A549 (cell line): ENCODE results near the gene OMD. TPM values are rescaled to one million over a fixed set of nuclear protein-coding genes. Genes with fewer than 3 reads are reported as not detected.
A peak's percentile ranks its signal among the peaks of the same experiment; 100 is the strongest.

ENCODE experiments used
- ATAC-seq, 2 experiments: fragments of 200-7000 bp in 1 of 2; fragments of >200 bp in 1 of 2; cut with Nextera tagmentation in 1 of 2; cut with Tn5 transposase in 1 of 2; 3 replicates each; pipeline versions ENCODE4 v1.8.0 to v1.9.1; 2018 to 2020; ENCODE audit warnings: mild to moderate bottlenecking in 1 of 2, moderate library complexity in 1 of 2
- CTCF ChIA-PET: fragments of 300-600 bp; sonication (Branson Sonifier 250); formaldehyde crosslinking; extraction: SDS; loops from one replicate; lab custom pipeline; 2021; ENCODE audit warnings: antibody characterized with exemption, inconsistent platforms; lab: Yijun Ruan, JAX
- POLR2A ChIA-PET: fragments of 350-600 bp; formaldehyde crosslinking; extraction: SDS; loops from one replicate; lab custom pipeline; 2021; ENCODE audit warnings: antibody characterized with exemption, inconsistent platforms; lab: Yijun Ruan, JAX
- DNase-seq, 2 experiments: peaks; one replicate each; pipeline versions ENCODE4 v3.0.0 to v3.0.0-alpha.2; 2011 to 2016; ENCODE audit warnings: low read depth in 1 of 2, low spot score in 1 of 2
- FAIRE-seq: peaks from 2 replicates; lab custom pipeline; 2011; peaks lifted over from hg19 to GRCh38; lab: Jason Lieb, UNC
- H3K27ac ChIP-seq, 2 experiments: fragments of >200 bp; sonication (Bioruptor Twin); formaldehyde crosslinking; 3 replicates each; pipeline ENCODE4 v1.5.1; 2016 to 2017
- H3K4me1 ChIP-seq: fragments of >200 bp; sonication (Bioruptor Twin); formaldehyde crosslinking; 3 replicates; pipeline ENCODE4 v1.6.1; 2016
- H3K4me2 ChIP-seq: fragments of >200 bp; sonication (Bioruptor Twin); formaldehyde crosslinking; 3 replicates; pipeline ENCODE4 v1.6.1; 2016
- H3K4me3 ChIP-seq: fragments of >200 bp; sonication (Bioruptor Twin); formaldehyde crosslinking; 3 replicates; pipeline ENCODE4 v1.5.1; 2016
- H3K9me3 ChIP-seq: fragments of >200 bp; sonication (Bioruptor Twin); formaldehyde crosslinking; 3 replicates; pipeline ENCODE4 v1.6.1; 2016
- BHLHE40 ChIP-seq: IDR thresholded peaks from 2 replicates; pipeline ENCODE4 v1.6.1; 2012; ENCODE audit warnings: low read depth, low read length, inconsistent platforms
- CBX8 ChIP-seq: fragments of 200-600 bp; sonication (generic); IDR thresholded peaks from 2 replicates; pipeline ENCODE4 v1.6.1; 2016
- CEBPB ChIP-seq, 2 experiments: fragments of >200 bp in 1 of 2; sonication (Bioruptor Twin) in 1 of 2; formaldehyde crosslinking in 1 of 2; IDR thresholded peaks; 2 replicates each; pipeline ENCODE4 v1.6.1; 2012 to 2016
- CHD4 ChIP-seq: fragments of 200-600 bp; sonication (generic); IDR thresholded peaks from 2 replicates; pipeline ENCODE4 v1.6.1; 2016; ENCODE audit warnings: antibody characterized with exemption, mild to moderate bottlenecking, borderline replicate concordance
- EHMT2 ChIP-seq: fragments of 200-600 bp; sonication (generic); IDR thresholded peaks from 2 replicates; pipeline ENCODE4 v1.6.1; 2016; ENCODE audit warnings: antibody characterized with exemption, low read depth, mild to moderate bottlenecking, moderate library complexity
- ESRRA ChIP-seq: fragments of 150-350 bp; IDR thresholded peaks from 2 replicates; pipeline ENCODE4 v1.6.1; 2014; ENCODE audit warnings: mild to moderate bottlenecking, low read length, borderline replicate concordance
- FOSL2 ChIP-seq, 2 experiments: fragments of 450-650 bp in 1 of 2; fragments of >200 bp in 1 of 2; sonication (Bioruptor Twin) in 1 of 2; formaldehyde crosslinking; IDR thresholded peaks; 2 replicates each; pipeline versions ENCODE4 v1.5.0 to v1.6.1; 2016 to 2020; ENCODE audit warnings: mild to moderate bottlenecking in 1 of 2, moderate library complexity in 1 of 2
- FOXS1 ChIP-seq: fragments of 250-450 bp; sonication (Bioruptor Pico); IDR thresholded peaks from 2 replicates; pipeline ENCODE4 v1.5.0; 2020; ENCODE audit warnings: mild to moderate bottlenecking, moderate library complexity
- HDAC2 ChIP-seq: fragments of 200-600 bp; sonication (generic); IDR thresholded peaks from 2 replicates; pipeline ENCODE4 v1.6.1; 2016
- HOXA7 ChIP-seq: fragments of 250-450 bp; sonication (Bioruptor Pico); IDR thresholded peaks from 2 replicates; pipeline ENCODE4 v1.5.0; 2020; ENCODE audit warnings: mild to moderate bottlenecking, moderate library complexity
- JUN ChIP-seq, 2 experiments: fragments of >200 bp; sonication (Bioruptor Twin); formaldehyde crosslinking; IDR thresholded peaks; 2 replicates in 1 of 2; 3 replicates in 1 of 2; pipeline ENCODE4 v1.6.1; 2016 to 2017
- KDM1A ChIP-seq: fragments of 200-600 bp; sonication (generic); IDR thresholded peaks from 2 replicates; pipeline ENCODE4 v1.6.1; 2016; ENCODE audit warnings: low read depth, mild to moderate bottlenecking
- KDM5A ChIP-seq: fragments of 200-600 bp; sonication (generic); IDR thresholded peaks from 2 replicates; pipeline ENCODE4 v1.6.1; 2016; ENCODE audit warnings: antibody characterized with exemption, mild to moderate bottlenecking
- NPAS2 ChIP-seq: fragments of 250-450 bp; sonication (Bioruptor Pico); IDR thresholded peaks from 2 replicates; pipeline ENCODE4 v1.8.0; 2022; ENCODE audit warnings: mild to moderate bottlenecking, moderate library complexity, borderline replicate concordance
- PHF8 ChIP-seq: fragments of 200-600 bp; sonication (generic); IDR thresholded peaks from 2 replicates; pipeline ENCODE4 v1.6.1; 2016; ENCODE audit warnings: low read depth, mild to moderate bottlenecking, antibody characterized with exemption, moderate library complexity, borderline replicate concordance
- POLR2AphosphoS2 ChIP-seq: conservative IDR thresholded peaks from 2 replicates; pipeline ENCODE4 v1.6.1; 2012; ENCODE audit warnings: low read length, improper control_type of control experiment, inconsistent platforms
- RARB ChIP-seq: fragments of 250-450 bp; sonication (Bioruptor Pico); IDR thresholded peaks from 2 replicates; pipeline ENCODE4 v1.8.0; 2021; ENCODE audit warnings: mild to moderate bottlenecking, moderate library complexity
- RFX5 ChIP-seq: fragments of 450-650 bp; IDR thresholded peaks from 2 replicates; pipeline ENCODE4 v1.7.1; 2014; ENCODE audit warnings: antibody characterized with exemption, mild to moderate bottlenecking, moderate library complexity
- SMC3 ChIP-seq: fragments of >200 bp; sonication (Bioruptor Twin); formaldehyde crosslinking; IDR thresholded peaks from 3 replicates; pipeline ENCODE4 v1.6.1; 2018; ENCODE audit warnings: inconsistent platforms
- TP53 ChIP-seq: fragments of 250-450 bp; sonication (Bioruptor Pico); IDR thresholded peaks from 2 replicates; pipeline ENCODE4 v1.5.0; 2021; ENCODE audit warnings: mild to moderate bottlenecking, moderate library complexity
- ZFP36 ChIP-seq: fragments of 450-650 bp; IDR thresholded peaks from 2 replicates; pipeline ENCODE4 v1.6.1; 2014; ENCODE audit warnings: borderline replicate concordance; ENCODE audit not compliant: partially characterized antibody
- ZNF302 ChIP-seq: fragments of 250-450 bp; sonication (Bioruptor Pico); IDR thresholded peaks from 2 replicates; pipeline ENCODE4 v1.9.0; 2021; ENCODE audit warnings: inconsistent platforms, mild to moderate bottlenecking, moderate library complexity
- WGBS: methylation state at CpG from one replicate; pipeline ENCODE4 v1.1.6; 2017; ENCODE audit errors: missing lambda C conversion rate; 5-methylcytosine and 5-hydroxymethylcytosine counted together
- polyA plus RNA-seq, 4 experiments: library from polyadenylated mRNA; depleted of rRNA in 3 of 4; stranded (reverse); fragments of >200 nt; fragmentation: RNase III in 1 of 4; extraction: RNeasy Plus Mini Kit Qiagen cat#74134 plus additional on column Dnase treatment in 1 of 4; gene quantifications; 2 replicates in 3 of 4; 3 replicates in 1 of 4; pipeline ENCODE4 v1.2.3, GENCODE V29; 2011 to 2017
- TF ChIP-seq, protein P1 (sequence below): fragments of 250-450 bp; sonication (Bioruptor Pico); IDR thresholded peaks from 2 replicates; pipeline ENCODE4 v1.5.0; 2021; ENCODE audit warnings: mild to moderate bottlenecking, moderate library complexity, borderline replicate concordance
- TF ChIP-seq, protein P2 (sequence below): fragments of 250-450 bp; sonication (Bioruptor Pico); IDR thresholded peaks from 2 replicates; pipeline ENCODE4 v1.5.0; 2020; ENCODE audit warnings: low read depth, mild to moderate bottlenecking, moderate library complexity
- TF ChIP-seq, protein P3 (sequence below): fragments of >200 bp; sonication (Bioruptor Twin); formaldehyde crosslinking; IDR thresholded peaks from 3 replicates; pipeline ENCODE4 v1.5.1; 2016

Gene OMD
- polyA plus RNA-seq, 2 of the 4 experiments (the other 2 are of a cell fraction), result not detected

DNA sequence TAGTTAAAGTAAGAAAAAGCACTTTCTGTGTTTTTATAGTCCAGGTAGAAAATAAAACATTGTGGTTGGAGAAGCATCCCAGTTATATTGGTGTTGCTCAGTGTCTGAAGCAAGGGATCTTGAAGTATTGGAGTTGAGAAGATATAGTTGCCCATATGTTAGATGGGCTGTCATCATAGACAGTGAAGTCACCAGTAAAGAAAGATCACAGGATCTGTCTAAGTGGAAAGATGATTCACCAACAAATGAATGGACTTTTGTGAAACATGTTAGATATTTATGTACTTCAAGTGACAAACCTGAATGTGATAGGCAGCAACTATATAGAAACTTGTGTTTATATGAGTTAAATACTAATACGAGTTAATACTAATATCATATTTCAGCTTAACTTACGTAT is 31.6 kb downstream of the OMD start:
- no peak overlapping the region for H3K4me2 ChIP-seq

DNA sequence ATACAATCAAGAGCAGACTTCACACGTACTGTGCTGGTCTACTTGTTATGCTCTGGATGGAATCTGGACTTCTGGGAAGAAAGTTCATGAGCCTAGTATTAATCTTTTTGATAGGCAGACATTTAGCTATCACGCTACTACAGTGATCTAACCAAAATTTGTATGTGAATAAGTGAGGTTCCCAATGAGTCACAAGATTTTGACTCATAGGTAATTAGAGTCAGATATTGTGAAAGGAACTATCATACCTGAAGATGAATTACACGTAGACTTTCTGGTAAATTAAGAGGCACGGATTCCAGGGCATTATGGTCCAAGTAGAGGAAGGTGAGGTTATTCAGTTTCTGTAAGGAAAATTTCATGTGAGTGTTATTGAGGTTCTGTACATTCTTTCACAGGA is 38.3 kb downstream of the OMD start:
- no peak for ATAC-seq
- WGBS, result 89% methylated on average over 4 of the region's 4 CpGs
- CTCF ChIA-PET, result interaction anchor here (0.6 to 2.1 kb wide), 2 partner anchors 9 to 66 kb away, joined by 5 to 6 read pairs; no protein-coding TSS in a partner anchor
- no peak for FAIRE-seq
- no peak for TF ChIP-seq EHMT2
- TF ChIP-seq ZNF302 (CRISPR knock-in tag), result no peak
- TF ChIP-seq, protein P1, sequence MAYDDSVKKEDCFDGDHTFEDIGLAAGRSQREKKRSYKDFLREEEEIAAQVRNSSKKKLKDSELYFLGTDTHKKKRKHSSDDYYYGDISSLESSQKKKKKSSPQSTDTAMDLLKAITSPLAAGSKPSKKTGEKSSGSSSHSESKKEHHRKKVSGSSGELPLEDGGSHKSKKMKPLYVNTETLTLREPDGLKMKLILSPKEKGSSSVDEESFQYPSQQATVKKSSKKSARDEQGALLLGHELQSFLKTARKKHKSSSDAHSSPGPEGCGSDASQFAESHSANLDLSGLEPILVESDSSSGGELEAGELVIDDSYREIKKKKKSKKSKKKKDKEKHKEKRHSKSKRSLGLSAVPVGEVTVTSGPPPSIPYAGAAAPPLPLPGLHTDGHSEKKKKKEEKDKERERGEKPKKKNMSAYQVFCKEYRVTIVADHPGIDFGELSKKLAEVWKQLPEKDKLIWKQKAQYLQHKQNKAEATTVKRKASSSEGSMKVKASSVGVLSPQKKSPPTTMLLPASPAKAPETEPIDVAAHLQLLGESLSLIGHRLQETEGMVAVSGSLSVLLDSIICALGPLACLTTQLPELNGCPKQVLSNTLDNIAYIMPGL (CRISPR knock-in tag), result no peak
- TF ChIP-seq FOSL2 (IDR thresholded peaks at IDR 0.05), result no peak
- peak; percentile 38; the same call in 1 of the 2 replicates for TF ChIP-seq FOSL2 (CRISPR knock-in tag; IDR thresholded peaks at IDR 0.05)
- no peak for TF ChIP-seq POLR2AphosphoS2
- TF ChIP-seq, all 56 proteins: peak for 1
- POLR2A ChIA-PET, result no interaction called here
- DNase-seq, result no peak
- no peak overlapping the region for H3K4me3 ChIP-seq
- no peaks in the 10 kb centered on the region for H3K9me3 ChIP-seq
- peaks cover 16% of the 10 kb centered on the region; the same call in 2 of the 3 replicates for H3K4me1 ChIP-seq
- H3K4me2 ChIP-seq, result no peak overlapping the region
- H3K27ac ChIP-seq, result no peak overlapping the region

More for the DNA sequence above, 31.6 kb downstream of the OMD start:
- WGBS, result 84% methylated on average over 2 of the region's 2 CpGs
- H3K9me3 ChIP-seq, result no peaks in the 10 kb centered on the region
- DNase-seq (no peak), ATAC-seq (no peak), FAIRE-seq (peak; percentile 32)
- H3K4me3 ChIP-seq, result no peak overlapping the region
- ChIA-PET CTCF (no interaction called here), POLR2A (no interaction called here)
- TF ChIP-seq FOXS1 (CRISPR knock-in tag) (no peak), TP53 (CRISPR knock-in tag) (no peak), NPAS2 (CRISPR knock-in tag) (no peak), KDM1A (no peak), ZFP36 (no peak), CBX8 (no peak), EHMT2 (no peak), JUN (IDR thresholded peaks at IDR 0.05) (no peak), RFX5 (no peak), HDAC2 (no peak), CHD4 (no peak), RARB (CRISPR knock-in tag) (no peak), ESRRA (no peak), BHLHE40 (no peak), SMC3 (no peak), CEBPB (IDR thresholded peaks at IDR 0.05) (no peak)
- TF ChIP-seq, protein P2, sequence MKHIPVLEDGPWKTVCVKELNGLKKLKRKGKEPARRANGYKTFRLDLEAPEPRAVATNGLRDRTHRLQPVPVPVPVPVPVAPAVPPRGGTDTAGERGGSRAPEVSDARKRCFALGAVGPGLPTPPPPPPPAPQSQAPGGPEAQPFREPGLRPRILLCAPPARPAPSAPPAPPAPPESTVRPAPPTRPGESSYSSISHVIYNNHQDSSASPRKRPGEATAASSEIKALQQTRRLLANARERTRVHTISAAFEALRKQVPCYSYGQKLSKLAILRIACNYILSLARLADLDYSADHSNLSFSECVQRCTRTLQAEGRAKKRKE (CRISPR knock-in tag), result no peak
- no peaks in the 10 kb centered on the region for H3K4me1 ChIP-seq
- no peak overlapping the region for H3K27ac ChIP-seq

DNA sequence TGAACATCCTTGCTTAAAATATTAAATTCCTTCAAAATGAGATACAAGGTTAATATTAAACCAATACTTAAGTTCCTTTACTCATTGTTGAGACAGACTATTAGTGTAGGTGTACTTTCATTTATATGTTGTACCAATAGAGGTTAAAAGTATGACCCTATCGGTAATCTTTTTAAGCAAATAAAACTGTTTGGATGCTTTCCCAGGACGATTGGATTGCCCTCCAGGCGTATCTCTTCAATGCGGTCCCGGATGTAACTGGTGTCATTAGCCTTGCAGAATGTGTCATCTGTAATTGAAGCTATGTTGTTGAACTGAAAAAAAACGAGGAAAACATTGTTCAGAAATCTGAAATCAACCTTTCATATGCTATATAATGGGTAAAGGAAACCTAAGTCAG is 38.8 kb downstream of the OMD start:
- H3K4me2 ChIP-seq, result peak overlapping the region; percentile 16; the same call in 1 of the 3 replicates
- peaks cover 16% of the 10 kb centered on the region; the same call in 2 of the 3 replicates for H3K4me1 ChIP-seq
- DNase-seq (no peak), FAIRE-seq (no peak), ATAC-seq (no peak)
- no peak overlapping the region for H3K27ac ChIP-seq
- ChIA-PET CTCF (interaction anchor here (0.6 to 2.1 kb wide), 2 partner anchors 9 to 65 kb away, joined by 5 to 6 read pairs; no protein-coding TSS in a partner anchor), POLR2A (no interaction called here)
- no peaks in the 10 kb centered on the region for H3K9me3 ChIP-seq
- 38% methylated on average over 6 of the region's 6 CpGs for WGBS
- H3K4me3 ChIP-seq, result no peak overlapping the region
- TF ChIP-seq PHF8 (no peak), KDM5A (no peak), ESRRA (no peak), HOXA7 (CRISPR knock-in tag) (no peak)
- TF ChIP-seq, protein P3, sequence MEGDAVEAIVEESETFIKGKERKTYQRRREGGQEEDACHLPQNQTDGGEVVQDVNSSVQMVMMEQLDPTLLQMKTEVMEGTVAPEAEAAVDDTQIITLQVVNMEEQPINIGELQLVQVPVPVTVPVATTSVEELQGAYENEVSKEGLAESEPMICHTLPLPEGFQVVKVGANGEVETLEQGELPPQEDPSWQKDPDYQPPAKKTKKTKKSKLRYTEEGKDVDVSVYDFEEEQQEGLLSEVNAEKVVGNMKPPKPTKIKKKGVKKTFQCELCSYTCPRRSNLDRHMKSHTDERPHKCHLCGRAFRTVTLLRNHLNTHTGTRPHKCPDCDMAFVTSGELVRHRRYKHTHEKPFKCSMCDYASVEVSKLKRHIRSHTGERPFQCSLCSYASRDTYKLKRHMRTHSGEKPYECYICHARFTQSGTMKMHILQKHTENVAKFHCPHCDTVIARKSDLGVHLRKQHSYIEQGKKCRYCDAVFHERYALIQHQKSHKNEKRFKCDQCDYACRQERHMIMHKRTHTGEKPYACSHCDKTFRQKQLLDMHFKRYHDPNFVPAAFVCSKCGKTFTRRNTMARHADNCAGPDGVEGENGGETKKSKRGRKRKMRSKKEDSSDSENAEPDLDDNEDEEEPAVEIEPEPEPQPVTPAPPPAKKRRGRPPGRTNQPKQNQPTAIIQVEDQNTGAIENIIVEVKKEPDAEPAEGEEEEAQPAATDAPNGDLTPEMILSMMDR, result no peak
